OCI-LY3 (cell line): ENCODE results near the gene TSPAN14.

Experiments used
- H2AFZ ChIP-seq: fragments of 200-600, 300-600 bp; shearing (Covaris generic); 2 replicates; pipeline ENCODE4 v1.6.0; 2014; ENCODE audit warnings: antibody characterized with exemption, low read depth, low read length
- H3K27ac ChIP-seq: fragments of 200-600, 300-600 bp; sonication (generic); 2 replicates; pipeline ENCODE4 v1.5.1; 2014; ENCODE audit warnings: mild to moderate bottlenecking, low read length, moderate library complexity, mixed read lengths
- H3K27me3 ChIP-seq: fragments of 200-600, 300-600 bp; sonication (generic); 2 replicates; pipeline ENCODE4 v1.6.1; 2014; ENCODE audit warnings: low read depth, low read length, mixed read lengths
- H3K36me3 ChIP-seq: fragments of 200-600, 300-600 bp; sonication (generic); replicated peaks from 2 replicates; pipeline ENCODE3; 2014; ENCODE audit warnings: low read depth, low read length, mixed read lengths
- H3K4me1 ChIP-seq: fragments of 300-600, 200-600 bp; sonication (generic); 2 replicates; pipeline ENCODE4 v1.6.1; 2014; ENCODE audit warnings: low read length, mixed read lengths
- H3K4me2 ChIP-seq: fragments of 200-600, 300-600 bp; sonication (generic); 2 replicates; pipeline ENCODE4 v1.6.1; 2014; ENCODE audit warnings: low read length, mixed read lengths
- H3K4me3 ChIP-seq: fragments of 300-600, 200-600 bp; sonication (generic); 2 replicates; pipeline ENCODE4 v1.5.1; 2014; ENCODE audit warnings: antibody characterized with exemption, mild to moderate bottlenecking, low read length, moderate library complexity
- H3K79me2 ChIP-seq: fragments of 300-600, 200-600 bp; shearing (Covaris generic); 2 replicates; pipeline ENCODE4 v1.6.1; 2014; ENCODE audit warnings: mild to moderate bottlenecking, low read length, mixed read lengths
- H3K9ac ChIP-seq: fragments of 300-600, 200-600 bp; shearing (Covaris generic); 2 replicates; pipeline ENCODE4 v1.6.0; 2014; ENCODE audit warnings: mild to moderate bottlenecking, low read length, moderate library complexity
- H3K9me3 ChIP-seq: fragments of 200-600, 300-600 bp; shearing (Covaris generic); 2 replicates; pipeline ENCODE4 v1.6.1; 2014; ENCODE audit warnings: low read length, mixed read lengths; ENCODE audit not compliant: insufficient read depth
- H4K20me1 ChIP-seq: fragments of 200-600, 300-600 bp; sonication (generic); 2 replicates; pipeline ENCODE4 v1.6.1; 2016; ENCODE audit warnings: low read length, mixed read lengths; ENCODE audit not compliant: insufficient read depth
- CTCF ChIP-seq: fragments of 200-600, 300-600 bp; sonication (generic); IDR thresholded peaks from 2 replicates; pipeline ENCODE4 v1.5.1; 2014; ENCODE audit warnings: antibody characterized with exemption, low read length, low read depth
- EZH2phosphoT487 ChIP-seq: fragments of 200-600 bp; shearing (Covaris generic); IDR thresholded peaks from 2 replicates; pipeline ENCODE4 v1.6.1; 2018; ENCODE audit warnings: antibody characterized with exemption, mixed run types, low read depth

TSPAN14 gene

DNA sequence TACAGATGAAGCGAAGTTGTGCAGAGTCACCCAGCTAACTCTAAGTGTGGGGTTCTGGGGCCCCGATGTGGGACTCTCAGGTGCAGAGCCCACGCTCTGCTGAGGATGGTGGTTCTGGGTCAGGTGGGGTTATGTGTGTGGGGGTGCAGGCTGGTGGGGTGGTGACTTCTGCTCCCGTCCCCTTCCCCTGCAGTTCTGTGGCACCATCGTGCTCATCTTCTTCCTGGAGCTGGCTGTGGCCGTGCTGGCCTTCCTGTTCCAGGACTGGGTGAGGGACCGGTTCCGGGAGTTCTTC is 54.9 kb downstream of the TSPAN14 start:
- Histone ChIP-seq H3K9me3 (no peaks in the 10 kb centered on the region), H3K4me2 (no peak overlapping the region), H3K27ac (no peak overlapping the region), H3K27me3 (no peaks in the 10 kb centered on the region), H3K4me1 (peaks cover 4% of the 10 kb centered on the region; the same call in 1 of the 2 replicates), H3K79me2 (no peaks in the 10 kb centered on the region), H3K36me3 (no peaks in the 10 kb centered on the region), H3K9ac (no peak overlapping the region), H2AFZ (no peak overlapping the region), H4K20me1 (peaks cover 4% of the 10 kb centered on the region; the same call in 1 of the 2 replicates), H3K4me3 (no peak overlapping the region)
- TF ChIP-seq CTCF: no peak

- Histone ChIP-seq H3K9ac (no peak overlapping the region), H3K27ac (no peak overlapping the region), H3K4me3 (no peak overlapping the region), H3K36me3 (no peaks in the 10 kb centered on the region), H3K79me2 (no peaks in the 10 kb centered on the region), H3K27me3 (no peaks in the 10 kb centered on the region), H4K20me1 (no peaks in the 10 kb centered on the region), H3K4me1 (peaks cover 4% of the 10 kb centered on the region; the same call in 1 of the 2 replicates), H3K9me3 (no peaks in the 10 kb centered on the region), H3K4me2 (no peak overlapping the region), H2AFZ (no peak overlapping the region)
- TF ChIP-seq CTCF (no peak), EZH2phosphoT487 (no peak)
Observed at GRCh38 chr10:80509403-80510161, 55.5 kb downstream of the TSPAN14 start.

- Histone ChIP-seq H3K36me3 (no peaks in the 10 kb centered on the region), H3K9ac (no peak overlapping the region), H3K9me3 (no peaks in the 10 kb centered on the region), H3K79me2 (no peaks in the 10 kb centered on the region), H3K4me3 (no peak overlapping the region), H3K4me2 (no peak overlapping the region), H3K4me1 (peaks cover 4% of the 10 kb centered on the region; the same call in 1 of the 2 replicates), H3K27ac (no peak overlapping the region), H2AFZ (no peak overlapping the region), H4K20me1 (no peaks in the 10 kb centered on the region), H3K27me3 (no peaks in the 10 kb centered on the region)
- no peak for TF ChIP-seq EZH2phosphoT487
- no peak for TF ChIP-seq CTCF
Observed at GRCh38 chr10:80512031-80512526, 58.0 kb downstream of the TSPAN14 start.

- no peak overlapping the region for H3K9ac ChIP-seq
- no peaks in the 10 kb centered on the region for H3K27me3 ChIP-seq
- TF ChIP-seq CTCF (no peak), EZH2phosphoT487 (no peak)
- H3K79me2 ChIP-seq: no peaks in the 10 kb centered on the region
- H4K20me1 ChIP-seq: no peaks in the 10 kb centered on the region
- H3K4me1 ChIP-seq: peaks cover 4% of the 10 kb centered on the region; the same call in 1 of the 2 replicates
- no peak overlapping the region for H3K4me3 ChIP-seq
- H3K27ac ChIP-seq: no peak overlapping the region
- H3K9me3 ChIP-seq: no peaks in the 10 kb centered on the region
- no peak overlapping the region for H3K4me2 ChIP-seq
- no peaks in the 10 kb centered on the region for H3K36me3 ChIP-seq
- no peak overlapping the region for H2AFZ ChIP-seq
Observed at GRCh38 chr10:80513106-80513505, 59.0 kb downstream of the TSPAN14 start.
